Astrocyte (in vitro differentiated cells and primary cell): ENCODE measurements around the gene ANO2. TPM values are rescaled to one million over a fixed set of nuclear protein-coding genes. Genes with fewer than 3 reads are reported as not detected.

Experiments used
- DNase-seq: peaks from one replicate; pipeline ENCODE4 v3.0.0-alpha.2; 2010; ENCODE audit warnings: low read depth
- FAIRE-seq: peaks from 2 replicates; lab custom pipeline; 2011; peaks lifted over from hg19 to GRCh38; lab: Jason Lieb, UNC
- H2AFZ ChIP-seq: 2 replicates; pipeline ENCODE4 v1.6.0; 2012; ENCODE audit warnings: low read depth, low read length, inconsistent platforms
- H3K27ac ChIP-seq: 2 replicates; pipeline ENCODE4 v1.5.1; 2011; ENCODE audit warnings: low read depth, low read length, inconsistent platforms
- H3K27me3 ChIP-seq: 2 replicates; pipeline ENCODE4 v1.6.0; 2011; ENCODE audit warnings: low read length, inconsistent platforms; ENCODE audit not compliant: insufficient read depth
- H3K36me3 ChIP-seq: 2 replicates; pipeline ENCODE4 v1.5.1; 2011; ENCODE audit warnings: low read length, inconsistent platforms; ENCODE audit not compliant: insufficient read depth
- H3K4me1 ChIP-seq: 2 replicates; pipeline ENCODE4 v1.5.1; 2011; ENCODE audit warnings: low read length, inconsistent platforms; ENCODE audit not compliant: insufficient read depth
- H3K4me2 ChIP-seq: 2 replicates; pipeline ENCODE4 v1.6.0; 2012; ENCODE audit warnings: low read length, inconsistent platforms
- H3K4me3 ChIP-seq: 2 replicates; pipeline ENCODE4 v1.5.1; 2011; ENCODE audit warnings: low read depth, mild to moderate bottlenecking, low read length, inconsistent platforms; ENCODE audit not compliant: insufficient read depth
- H3K79me2 ChIP-seq: 2 replicates; pipeline ENCODE4 v1.6.0; 2012; ENCODE audit warnings: mild to moderate bottlenecking, low read length, inconsistent platforms; ENCODE audit not compliant: insufficient read depth
- H3K9ac ChIP-seq: 2 replicates; pipeline ENCODE4 v1.6.0; 2012; ENCODE audit warnings: mild to moderate bottlenecking, low read length, inconsistent platforms
- H3K9me3 ChIP-seq: 2 replicates; pipeline ENCODE4 v1.5.1; 2012; ENCODE audit warnings: low read depth, mild to moderate bottlenecking, low read length, inconsistent platforms; ENCODE audit not compliant: insufficient read depth
- H4K20me1 ChIP-seq: 2 replicates; pipeline ENCODE4 v1.6.0; 2012; ENCODE audit warnings: low read length, inconsistent platforms; ENCODE audit not compliant: insufficient read depth
- H3K27ac Mint-ChIP-seq: one replicate; pipeline ENCODE4 v1.8.0; 2021; ENCODE audit warnings: mild to moderate bottlenecking, mixed read lengths; ENCODE audit not compliant: unreplicated experiment
- H3K27me3 Mint-ChIP-seq: one replicate; pipeline ENCODE4 v1.8.0; 2021; ENCODE audit warnings: low read depth, mixed read lengths; ENCODE audit not compliant: unreplicated experiment
- H3K36me3 Mint-ChIP-seq: one replicate; pipeline ENCODE4 v1.8.0; 2021; ENCODE audit warnings: low read depth, mixed read lengths; ENCODE audit not compliant: unreplicated experiment
- H3K4me1 Mint-ChIP-seq: one replicate; pipeline ENCODE4 v1.8.0; 2021; ENCODE audit warnings: low read depth, mixed read lengths; ENCODE audit not compliant: unreplicated experiment
- H3K4me3 Mint-ChIP-seq: one replicate; pipeline ENCODE4 v1.8.0; 2021; ENCODE audit warnings: mild to moderate bottlenecking, moderate library complexity, mixed read lengths; ENCODE audit not compliant: unreplicated experiment
- H3K9me3 Mint-ChIP-seq: one replicate; pipeline ENCODE4 v1.8.0; 2021; ENCODE audit warnings: mild to moderate bottlenecking, mixed read lengths; ENCODE audit not compliant: unreplicated experiment
- EZH2 ChIP-seq: IDR thresholded peaks from 2 replicates; pipeline ENCODE4 v1.6.1; 2012; ENCODE audit warnings: mild to moderate bottlenecking, low read length, inconsistent platforms; ENCODE audit not compliant: insufficient read depth
- total RNA-seq: library from RNA; stranded (reverse); gene quantifications from 2 replicates; pipeline ENCODE4 v1.2.1, GENCODE V29; 2021
- TF ChIP-seq, protein P1 (sequence below): IDR thresholded peaks from 2 replicates; pipeline ENCODE4 v1.5.1; 2011; ENCODE audit warnings: low read depth, mild to moderate bottlenecking, inconsistent platforms, low read length, moderate library complexity; ENCODE audit not compliant: insufficient read depth

ANO2 gene
- total RNA-seq, 1 donor from 2014 or later: 0.93 TPM

DNA sequence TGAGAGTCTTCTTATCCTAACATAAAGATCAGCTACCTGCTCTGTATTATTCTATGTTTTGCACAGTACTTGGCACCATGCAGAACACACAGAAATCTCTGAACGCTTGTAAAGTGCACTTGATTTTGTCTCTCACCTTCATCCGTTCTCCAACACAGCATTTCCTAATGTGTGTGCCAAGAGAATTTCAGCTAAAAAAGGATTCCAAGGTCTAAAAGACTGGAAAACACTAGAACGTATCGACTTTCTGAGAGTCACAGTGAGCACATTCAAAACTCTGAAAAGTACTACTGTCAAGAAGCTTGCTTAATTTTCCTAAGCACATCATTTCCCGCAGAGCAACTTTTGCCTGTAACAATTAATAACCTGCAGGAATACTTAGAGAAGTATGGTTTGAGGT lies 211.1 kb downstream of the ANO2 start:
- no peak overlapping the region for H3K4me2 ChIP-seq
- H3K4me1 ChIP-seq: no peaks in the 10 kb centered on the region
- H4K20me1 ChIP-seq: no peaks in the 10 kb centered on the region
- H3K27me3 ChIP-seq: no peaks in the 10 kb centered on the region
- H3K4me3 ChIP-seq: no peak overlapping the region
- FAIRE-seq (no peak), DNase-seq (no peak)
- H2AFZ ChIP-seq: no peak overlapping the region
- no peaks in the 10 kb centered on the region for H3K36me3 ChIP-seq
- no peak overlapping the region for H3K27ac ChIP-seq
- H3K4me3 Mint-ChIP-seq: no peak overlapping the region
- H3K9ac ChIP-seq: no peak overlapping the region
- no peaks in the 10 kb centered on the region for H3K4me1 Mint-ChIP-seq
- H3K79me2 ChIP-seq: no peaks in the 10 kb centered on the region
- H3K27me3 Mint-ChIP-seq: peaks cover 20% of the 10 kb centered on the region
- H3K9me3 Mint-ChIP-seq: peaks cover 4% of the 10 kb centered on the region
- TF ChIP-seq, protein P1, sequence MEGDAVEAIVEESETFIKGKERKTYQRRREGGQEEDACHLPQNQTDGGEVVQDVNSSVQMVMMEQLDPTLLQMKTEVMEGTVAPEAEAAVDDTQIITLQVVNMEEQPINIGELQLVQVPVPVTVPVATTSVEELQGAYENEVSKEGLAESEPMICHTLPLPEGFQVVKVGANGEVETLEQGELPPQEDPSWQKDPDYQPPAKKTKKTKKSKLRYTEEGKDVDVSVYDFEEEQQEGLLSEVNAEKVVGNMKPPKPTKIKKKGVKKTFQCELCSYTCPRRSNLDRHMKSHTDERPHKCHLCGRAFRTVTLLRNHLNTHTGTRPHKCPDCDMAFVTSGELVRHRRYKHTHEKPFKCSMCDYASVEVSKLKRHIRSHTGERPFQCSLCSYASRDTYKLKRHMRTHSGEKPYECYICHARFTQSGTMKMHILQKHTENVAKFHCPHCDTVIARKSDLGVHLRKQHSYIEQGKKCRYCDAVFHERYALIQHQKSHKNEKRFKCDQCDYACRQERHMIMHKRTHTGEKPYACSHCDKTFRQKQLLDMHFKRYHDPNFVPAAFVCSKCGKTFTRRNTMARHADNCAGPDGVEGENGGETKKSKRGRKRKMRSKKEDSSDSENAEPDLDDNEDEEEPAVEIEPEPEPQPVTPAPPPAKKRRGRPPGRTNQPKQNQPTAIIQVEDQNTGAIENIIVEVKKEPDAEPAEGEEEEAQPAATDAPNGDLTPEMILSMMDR: no peak
- TF ChIP-seq EZH2: no peak
- peaks cover 3% of the 10 kb centered on the region for H3K9me3 ChIP-seq
- no peaks in the 10 kb centered on the region for H3K36me3 Mint-ChIP-seq
- H3K27ac Mint-ChIP-seq: no peak overlapping the region

DNA sequence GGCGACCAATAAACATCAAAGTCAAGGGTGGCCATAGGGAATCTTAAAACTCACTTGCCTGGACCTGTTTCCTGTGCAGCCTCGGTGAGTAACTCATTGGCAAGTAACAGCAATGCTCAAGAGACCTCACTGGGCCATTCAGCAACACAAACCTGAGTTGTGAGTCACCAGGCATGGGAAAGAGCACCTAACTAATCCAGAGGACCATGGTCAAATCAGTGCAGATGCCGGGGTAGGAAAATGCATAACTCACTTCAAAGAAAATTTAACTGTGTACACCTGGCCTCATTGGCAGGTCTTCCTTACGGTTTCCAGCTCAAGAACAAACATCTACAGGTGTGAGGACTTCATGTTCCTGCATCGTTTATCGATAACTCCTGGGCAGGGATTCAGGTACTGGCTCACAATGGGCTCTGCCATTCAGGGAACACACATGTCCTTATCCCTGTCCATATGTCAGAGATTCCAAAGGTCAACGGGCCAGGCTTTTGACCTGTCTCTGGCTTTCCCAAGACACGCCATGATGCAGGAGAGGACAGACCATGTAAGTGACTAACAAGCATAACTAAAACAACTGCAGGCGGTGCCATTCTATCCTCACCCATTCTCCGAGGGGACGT lies 211.8 kb downstream of the ANO2 start:
- no peak for TF ChIP-seq EZH2
- TF ChIP-seq, protein P1: no peak
- H3K9me3 ChIP-seq: peaks cover 2% of the 10 kb centered on the region
- Mint-ChIP-seq H3K9me3 (peaks cover 4% of the 10 kb centered on the region), H3K4me1 (no peaks in the 10 kb centered on the region), H3K27me3 (peaks cover 15% of the 10 kb centered on the region), H3K36me3 (no peaks in the 10 kb centered on the region), H3K27ac (no peak overlapping the region), H3K4me3 (no peak overlapping the region)
- H3K27ac ChIP-seq: no peak overlapping the region
- H3K27me3 ChIP-seq: no peaks in the 10 kb centered on the region
- H3K4me3 ChIP-seq: no peak overlapping the region
- FAIRE-seq (no peak), DNase-seq (peak; percentile 14)
- H3K9ac ChIP-seq: no peak overlapping the region
- no peak overlapping the region for H3K4me2 ChIP-seq
- H3K4me1 ChIP-seq: no peaks in the 10 kb centered on the region
- no peaks in the 10 kb centered on the region for H3K36me3 ChIP-seq
- H2AFZ ChIP-seq: no peak overlapping the region
- no peaks in the 10 kb centered on the region for H4K20me1 ChIP-seq
- no peaks in the 10 kb centered on the region for H3K79me2 ChIP-seq

DNA sequence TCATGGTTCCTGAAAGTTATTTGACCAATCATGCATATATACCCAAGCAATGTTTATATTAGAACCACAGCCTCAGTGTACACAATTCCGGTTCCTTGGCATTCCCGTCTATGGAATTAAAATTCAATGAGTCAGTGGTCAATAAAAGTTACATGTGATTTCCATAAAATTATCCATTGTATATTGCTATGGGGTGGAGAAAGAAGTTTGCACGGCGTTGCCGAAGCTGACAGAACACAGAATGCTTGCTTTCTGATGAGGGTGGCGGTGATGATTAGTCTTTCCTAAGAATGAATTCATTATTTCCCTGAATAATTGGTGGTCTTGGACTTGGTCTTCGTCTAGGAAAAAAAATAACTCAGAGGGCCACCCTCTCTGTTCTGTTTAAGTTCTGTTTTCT lies 214.1 kb downstream of the ANO2 start:
- H3K9ac ChIP-seq: no peak overlapping the region
- H3K4me1 Mint-ChIP-seq: no peaks in the 10 kb centered on the region
- TF ChIP-seq EZH2: no peak
- TF ChIP-seq, protein P1: no peak
- H4K20me1 ChIP-seq: no peaks in the 10 kb centered on the region
- no peaks in the 10 kb centered on the region for H3K36me3 Mint-ChIP-seq
- H3K4me2 ChIP-seq: no peak overlapping the region
- FAIRE-seq (no peak), DNase-seq (no peak)
- H3K27me3 ChIP-seq: no peaks in the 10 kb centered on the region
- H3K36me3 ChIP-seq: no peaks in the 10 kb centered on the region
- H3K9me3 ChIP-seq: peaks cover 2% of the 10 kb centered on the region
- no peaks in the 10 kb centered on the region for H3K9me3 Mint-ChIP-seq
- no peak overlapping the region for H3K4me3 ChIP-seq
- H3K4me1 ChIP-seq: no peaks in the 10 kb centered on the region
- H3K27me3 Mint-ChIP-seq: peaks cover 5% of the 10 kb centered on the region
- H3K4me3 Mint-ChIP-seq: no peak overlapping the region
- no peak overlapping the region for H3K27ac Mint-ChIP-seq
- H3K27ac ChIP-seq: no peak overlapping the region
- H3K79me2 ChIP-seq: no peaks in the 10 kb centered on the region
- no peak overlapping the region for H2AFZ ChIP-seq
